ENCODE measurements around the gene AURKA. TPM values are rescaled to one million over a fixed set of nuclear protein-coding genes. Genes with fewer than 3 reads are reported as not detected.
A peak's percentile ranks its signal among the peaks of the same experiment; 100 is the strongest.

Gene AURKA
- total and polyA plus RNA-seq, 7 experiments from 2014 or later = 0.43 to 44.1 (median 1.1) TPM

DNA sequence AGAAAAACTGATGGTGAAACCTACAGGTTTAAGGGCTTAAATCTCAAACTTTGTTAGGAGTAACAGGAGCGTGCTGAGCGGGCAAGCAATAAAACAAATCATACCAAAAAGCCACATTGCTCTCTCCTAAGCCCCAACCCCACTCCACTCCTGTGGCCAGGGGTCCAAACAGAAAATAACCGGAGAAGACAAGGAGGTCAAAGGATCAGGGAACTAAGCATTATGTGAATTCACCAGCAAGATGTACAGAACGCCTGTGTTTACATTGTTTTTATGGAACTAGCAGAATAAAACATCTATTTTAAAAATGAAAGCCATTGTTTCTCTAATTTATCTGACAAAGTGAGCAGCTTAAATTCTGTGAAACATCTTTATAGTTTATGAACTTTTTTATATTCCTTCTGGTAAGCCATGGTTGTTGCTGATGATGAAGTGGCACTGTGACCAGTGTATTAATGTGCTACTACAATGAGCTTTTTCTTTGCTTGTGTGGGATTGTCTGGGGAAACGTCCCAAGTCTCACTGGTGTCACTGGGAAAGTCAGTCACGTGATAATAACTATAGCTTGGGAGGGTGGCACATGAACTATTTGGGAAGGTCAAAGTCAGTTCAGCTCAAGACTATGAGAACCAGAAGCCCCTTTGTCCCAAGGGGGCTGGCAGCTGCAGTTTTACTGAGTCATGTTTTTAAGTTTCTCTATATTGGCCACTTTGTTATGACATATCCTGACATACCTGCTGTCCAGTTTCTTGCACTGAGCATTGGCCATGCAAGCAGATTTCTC lies 23.5 kb downstream of the AURKA start:
- no peaks in the 10 kb centered on the region for H3K4me1 ChIP-seq (ENCODE audit: control insufficient read depth in 2 of 2, insufficient read depth in 2 of 2, low read length in 2 of 2)
- no peak overlapping the region for H3K27ac ChIP-seq (ENCODE audit: low read depth, low read length)
- Mint-ChIP-seq H3K4me1 (peaks cover 0 to 8% (median 0%) of the 10 kb centered on the region in 7 donors), H3K4me3 (no peak overlapping the region), H3K36me3 (peaks cover 5 to 33% (median 12%) of the 10 kb centered on the region in 5 donors), H3K9me3 (no peaks in the 10 kb centered on the region), H3K27ac (no peak overlapping the region), H3K27me3 (no peaks in the 10 kb centered on the region)
- POLR2A ChIA-PET = no interaction called here
- ATAC-seq (no peak), DNase-seq (no peak)
- no peaks in the 10 kb centered on the region for H3K9me3 ChIP-seq (ENCODE audit: control insufficient read depth in 2 of 3, low read length in 3 of 3)
- CTCF ChIA-PET = no interaction called here
- H3K27me3 ChIP-seq (ENCODE audit: control insufficient read depth in 2 of 2, insufficient read depth in 2 of 2, low read length in 2 of 2) = no peaks in the 10 kb centered on the region
- intact Hi-C loops (cut with micrococcal nuclease) = no loop called here
- H3K4me3 ChIP-seq (ENCODE audit: low read length) = no peak overlapping the region
- H3K36me3 ChIP-seq (ENCODE audit: control insufficient read depth in 2 of 3, insufficient read depth in 3 of 3, low read length in 3 of 3) = peaks cover 0 to 30% (median 6%) of the 10 kb centered on the region in 3 experiments

DNA sequence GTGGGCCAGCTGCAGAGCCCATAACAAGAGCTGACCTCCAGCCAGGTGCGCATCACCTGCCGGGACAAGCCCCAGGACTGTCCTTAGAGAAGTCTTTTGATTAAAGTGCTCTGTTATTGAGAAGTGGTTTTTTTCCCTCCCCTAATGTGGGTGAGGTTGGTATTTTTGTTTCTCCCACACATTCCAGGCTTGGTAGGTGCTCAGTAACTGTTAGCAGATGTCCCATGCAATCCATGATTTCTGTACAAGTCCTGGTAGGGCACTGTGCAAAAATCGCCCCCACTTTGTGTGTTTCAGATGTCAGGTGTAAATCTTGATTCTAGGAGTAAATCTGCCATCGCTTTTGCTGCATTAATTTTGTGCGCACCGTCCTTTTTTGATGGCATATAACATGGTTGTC lies 28.5 kb downstream of the AURKA start:
- Mint-ChIP-seq H3K36me3 (peaks cover 0 to 31% (median 12%) of the 10 kb centered on the region in 5 donors), H3K4me1 (peaks cover 8 to 24% (median 19%) of the 10 kb centered on the region in 7 donors), H3K9me3 (no peaks in the 10 kb centered on the region), H3K27ac (no peak overlapping the region), H3K4me3 (no peak overlapping the region), H3K27me3 (no peaks in the 10 kb centered on the region)
- ATAC-seq (no peak), DNase-seq (no peak)
- H3K9me3 ChIP-seq (ENCODE audit: control insufficient read depth in 2 of 3, low read length in 3 of 3) = no peaks in the 10 kb centered on the region
- intact Hi-C loops (cut with micrococcal nuclease) = no loop called here
- no peak overlapping the region for H3K27ac ChIP-seq (ENCODE audit: low read depth, low read length)
- H3K27me3 ChIP-seq (ENCODE audit: control insufficient read depth in 2 of 2, insufficient read depth in 2 of 2, low read length in 2 of 2) = no peaks in the 10 kb centered on the region
- no peak overlapping the region for H3K4me3 ChIP-seq (ENCODE audit: low read length)
- ChIA-PET CTCF (no interaction called here), POLR2A (no interaction called here)
- H3K36me3 ChIP-seq (ENCODE audit: control insufficient read depth in 2 of 3, insufficient read depth in 3 of 3, low read length in 3 of 3) = peaks cover 0 to 30% (median 6%) of the 10 kb centered on the region in 3 experiments
- peaks cover 0 to 14% of the 10 kb centered on the region in 2 donors for H3K4me1 ChIP-seq (ENCODE audit: control insufficient read depth in 2 of 2, insufficient read depth in 2 of 2, low read length in 2 of 2)

DNA sequence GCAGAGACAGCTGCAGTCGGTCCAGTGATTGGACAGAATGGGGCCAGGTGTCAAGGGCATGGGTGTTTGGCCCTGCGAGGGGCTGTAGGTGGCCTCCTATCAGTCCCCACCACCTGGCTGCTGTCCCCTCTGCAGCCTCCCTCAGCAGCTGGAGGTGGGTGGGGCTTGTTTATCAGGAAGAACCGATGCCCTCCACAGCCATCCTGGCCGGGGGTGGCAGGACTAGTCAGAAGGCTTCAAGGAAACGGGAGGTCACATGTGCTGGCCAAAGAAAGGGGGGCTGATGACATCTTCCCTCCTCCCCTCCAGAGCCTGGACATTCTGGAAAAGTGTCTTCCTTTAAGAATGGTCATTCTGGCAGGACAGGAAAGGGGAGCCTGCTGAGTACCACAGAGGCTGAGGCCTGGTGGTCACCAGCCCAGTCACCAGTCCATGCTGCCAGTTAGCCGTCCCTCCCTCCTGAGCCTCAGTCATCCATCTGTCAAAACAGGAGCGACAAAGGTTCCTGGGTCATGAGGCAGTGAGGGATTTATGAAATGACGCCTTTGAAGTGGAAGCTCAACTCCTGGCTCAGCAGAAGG lies 29.1 kb downstream of the AURKA start:
- Mint-ChIP-seq H3K4me1 (peaks cover 13 to 29% (median 22%) of the 10 kb centered on the region in 7 donors), H3K27me3 (peaks cover 0 to under 1% (median 0%) of the 10 kb centered on the region in 5 donors), H3K36me3 (peaks cover 0 to 27% (median 12%) of the 10 kb centered on the region in 5 donors), H3K4me3 (no peak overlapping the region), H3K9me3 (no peaks in the 10 kb centered on the region), H3K27ac (no peak overlapping the region)
- Histone ChIP-seq H3K27me3 (ENCODE audit: control insufficient read depth in 2 of 2, insufficient read depth in 2 of 2, low read length in 2 of 2) (no peaks in the 10 kb centered on the region), H3K4me1 (ENCODE audit: control insufficient read depth in 2 of 2, insufficient read depth in 2 of 2, low read length in 2 of 2) (peaks cover 0 to 14% of the 10 kb centered on the region in 2 donors), H3K9me3 (ENCODE audit: control insufficient read depth in 2 of 3, low read length in 3 of 3) (no peaks in the 10 kb centered on the region), H3K36me3 (ENCODE audit: control insufficient read depth in 2 of 3, insufficient read depth in 3 of 3, low read length in 3 of 3) (peaks cover 0 to 28% (median 6%) of the 10 kb centered on the region in 3 experiments), H3K27ac (ENCODE audit: low read depth, low read length) (no peak overlapping the region), H3K4me3 (ENCODE audit: low read length) (no peak overlapping the region)
- ATAC-seq (no peak), DNase-seq (no peak)
- intact Hi-C loops (cut with micrococcal nuclease) = no loop called here
- ChIA-PET CTCF (no interaction called here), POLR2A (no interaction called here)

DNA sequence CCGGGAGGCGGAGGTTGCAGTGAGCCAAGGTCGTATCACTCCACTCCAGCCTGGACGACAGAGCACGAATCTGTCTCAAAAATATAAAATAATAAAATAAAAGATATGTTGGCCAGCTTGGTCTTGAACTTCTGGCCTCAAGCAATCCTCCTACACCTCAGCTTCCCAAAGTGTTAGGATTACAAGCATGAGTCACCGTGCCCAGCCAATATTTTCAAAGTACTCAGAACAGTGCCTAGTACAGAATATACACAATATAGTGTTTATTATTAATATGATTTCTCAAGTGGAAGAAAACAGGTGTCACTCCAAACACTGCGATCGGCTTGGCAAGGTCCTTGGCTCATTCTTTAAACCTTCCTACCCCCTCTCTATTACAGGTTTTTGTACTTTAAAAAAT lies 30.1 kb downstream of the AURKA start:
- POLR2A ChIA-PET = no interaction called here
- ATAC-seq (no peak), DNase-seq (no peak)
- Histone ChIP-seq H3K36me3 (ENCODE audit: control insufficient read depth in 2 of 3, insufficient read depth in 3 of 3, low read length in 3 of 3) (peaks cover 0 to 18% (median 6%) of the 10 kb centered on the region in 3 experiments), H3K4me3 (ENCODE audit: low read length) (no peak overlapping the region), H3K27me3 (ENCODE audit: control insufficient read depth in 2 of 2, insufficient read depth in 2 of 2, low read length in 2 of 2) (no peaks in the 10 kb centered on the region), H3K4me1 (ENCODE audit: control insufficient read depth in 2 of 2, insufficient read depth in 2 of 2, low read length in 2 of 2) (peaks cover 0 to 14% of the 10 kb centered on the region in 2 donors), H3K27ac (ENCODE audit: low read depth, low read length) (no peak overlapping the region), H3K9me3 (ENCODE audit: control insufficient read depth in 2 of 3, low read length in 3 of 3) (no peaks in the 10 kb centered on the region)
- Mint-ChIP-seq H3K4me1 (peaks cover 13 to 29% (median 22%) of the 10 kb centered on the region in 7 donors), H3K9me3 (no peaks in the 10 kb centered on the region), H3K27ac (no peak overlapping the region), H3K4me3 (no peak overlapping the region), H3K36me3 (peaks cover 0 to 23% (median 9%) of the 10 kb centered on the region in 5 donors), H3K27me3 (peaks cover 0 to 4% (median 0%) of the 10 kb centered on the region in 5 donors)
- CTCF ChIA-PET = interaction anchor here (0.6 kb wide), 2 partner anchors 984 to 1109 kb away, joined by 3 to 4 read pairs; no protein-coding TSS in a partner anchor
- intact Hi-C loops (cut with micrococcal nuclease) = no loop called here

DNA sequence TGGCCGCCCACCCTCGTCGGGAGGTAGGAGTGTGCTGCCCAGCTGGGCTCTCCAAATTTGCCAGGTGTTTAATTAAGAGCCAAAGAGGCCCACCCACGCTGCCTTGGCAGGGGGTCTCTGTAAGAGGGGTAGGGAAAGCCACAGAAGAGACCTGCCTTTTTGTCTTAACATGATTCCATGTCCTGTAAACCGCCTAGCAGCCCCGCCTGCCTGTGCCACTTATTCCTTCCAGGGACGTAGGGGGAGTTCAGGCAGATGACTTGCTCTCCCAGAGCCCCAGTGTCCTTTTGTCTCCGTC lies 31.2 kb downstream of the AURKA start:
- Histone ChIP-seq H3K36me3 (ENCODE audit: control insufficient read depth in 2 of 3, insufficient read depth in 3 of 3, low read length in 3 of 3) (peaks cover 0 to 7% (median 0%) of the 10 kb centered on the region in 3 experiments), H3K4me3 (ENCODE audit: low read length) (no peak overlapping the region), H3K27me3 (ENCODE audit: control insufficient read depth in 2 of 2, insufficient read depth in 2 of 2, low read length in 2 of 2) (no peaks in the 10 kb centered on the region), H3K27ac (ENCODE audit: low read depth, low read length) (no peak overlapping the region), H3K9me3 (ENCODE audit: control insufficient read depth in 2 of 3, low read length in 3 of 3) (no peaks in the 10 kb centered on the region), H3K4me1 (ENCODE audit: control insufficient read depth in 2 of 2, insufficient read depth in 2 of 2, low read length in 2 of 2) (peaks cover 0 to 14% of the 10 kb centered on the region in 2 donors)
- peaks cover 0 to 4% (median 0%) of the 10 kb centered on the region in 5 donors for H3K27me3 Mint-ChIP-seq
- no peak overlapping the region for H3K27ac Mint-ChIP-seq
- H3K4me3 Mint-ChIP-seq = peak overlapping the region; percentile 9 to 96 (median 50)
- intact Hi-C loops (cut with micrococcal nuclease) = no loop called here
- peaks cover 13 to 29% (median 22%) of the 10 kb centered on the region in 7 donors for H3K4me1 Mint-ChIP-seq
- H3K9me3 Mint-ChIP-seq = no peaks in the 10 kb centered on the region
- ChIA-PET CTCF (no interaction called here), POLR2A (no interaction called here)
- ATAC-seq (no peak), DNase-seq (no peak)
- peaks cover 0 to 15% (median under 1%) of the 10 kb centered on the region in 5 donors for H3K36me3 Mint-ChIP-seq

DNA sequence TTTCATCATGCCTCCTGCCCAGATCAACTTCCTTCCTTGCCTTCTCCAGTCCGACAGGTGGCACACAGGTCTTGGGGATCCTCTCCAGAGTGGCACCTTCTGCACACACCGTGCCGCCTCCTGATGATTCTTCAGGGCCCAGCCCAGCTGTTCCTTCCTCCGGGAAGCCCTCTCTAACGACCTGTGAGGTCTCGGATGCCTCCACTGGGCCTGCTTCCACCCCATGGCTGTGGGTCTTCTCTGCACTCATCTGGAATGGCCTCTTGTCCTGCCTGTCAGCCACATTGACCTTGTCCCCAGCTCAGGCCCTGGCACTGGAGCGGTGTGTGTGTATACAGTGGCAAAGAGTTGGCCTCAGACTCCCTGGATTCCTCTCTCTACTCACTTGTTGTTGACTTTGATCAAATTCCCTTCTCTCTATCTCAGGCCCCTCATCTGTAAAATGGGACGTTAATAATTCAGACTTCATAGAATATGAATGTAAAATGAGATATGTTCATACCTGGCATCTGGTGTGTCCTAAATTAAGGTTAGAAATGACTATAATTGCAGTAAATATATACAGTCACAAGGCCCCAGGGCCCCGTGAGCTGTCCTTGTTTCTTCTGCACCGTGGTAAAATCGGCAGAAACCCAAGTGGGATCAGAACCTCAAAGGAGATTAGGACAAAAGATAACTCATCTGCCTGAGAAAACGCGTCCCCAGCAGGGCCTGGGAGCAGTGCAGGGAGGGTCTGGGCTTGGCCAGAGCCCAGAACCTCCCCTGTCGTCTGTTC lies 31.7 kb downstream of the AURKA start:
- no peaks in the 10 kb centered on the region for H3K9me3 ChIP-seq (ENCODE audit: control insufficient read depth in 2 of 3, low read length in 3 of 3)
- H3K4me1 Mint-ChIP-seq = peaks cover 13 to 29% (median 22%) of the 10 kb centered on the region in 7 donors
- H3K27me3 ChIP-seq (ENCODE audit: control insufficient read depth in 2 of 2, insufficient read depth in 2 of 2, low read length in 2 of 2) = no peaks in the 10 kb centered on the region
- H3K36me3 ChIP-seq (ENCODE audit: control insufficient read depth in 2 of 3, insufficient read depth in 3 of 3, low read length in 3 of 3) = peaks cover 0 to 2% (median 0%) of the 10 kb centered on the region in 3 experiments
- CTCF ChIA-PET = no interaction called here
- peak overlapping the region; percentile 76 to 96 (median 92) for H3K4me3 Mint-ChIP-seq
- peak overlapping the region; percentile 72 for H3K4me3 ChIP-seq (ENCODE audit: low read length)
- no peak overlapping the region for H3K27ac ChIP-seq (ENCODE audit: low read depth, low read length)
- intact Hi-C loops (cut with micrococcal nuclease) = no loop called here
- H3K36me3 Mint-ChIP-seq = peaks cover 0 to 10% (median 0%) of the 10 kb centered on the region in 5 donors
- POLR2A ChIA-PET = interaction anchor here (1.1 to 3.2 kb wide), 4 partner anchors 13 to 109 kb away, joined by 3 to 23 read pairs (median 6); partner anchors contain the start of genes AURKA, CSTF1 and RTF2
- no peaks in the 10 kb centered on the region for H3K9me3 Mint-ChIP-seq
- peak overlapping the region in 8 of 9 donors; percentile 3 to 78 (median 68) for H3K27ac Mint-ChIP-seq
- peaks cover 0 to 14% of the 10 kb centered on the region in 2 donors for H3K4me1 ChIP-seq (ENCODE audit: control insufficient read depth in 2 of 2, insufficient read depth in 2 of 2, low read length in 2 of 2)
- peaks cover 0 to 4% (median 0%) of the 10 kb centered on the region in 5 donors for H3K27me3 Mint-ChIP-seq
- DNase-seq (no peak), ATAC-seq (no peak)
